GM19455 (cell line): ENCODE results near the gene AUTS2.
A peak's percentile ranks its signal among the peaks of the same experiment; 100 is the strongest.
"Not testable (repeated sequence)": the region's sequence is repeated elsewhere in the genome, so short reads cannot be mapped to it uniquely, and the experiment has no call there.

Source experiments
- ATAC-seq: cut with Tn5 transposase; IDR thresholded peaks from one replicate; pipeline ENCODE4 v1.9.1; 2021; ENCODE audit not compliant: unreplicated experiment

AUTS2 gene

GRCh38 chr7:70711452-70711851 is 1113.2 kb downstream of the AUTS2 start:
- no peak for ATAC-seq

GRCh38 chr7:70712942-70713341 is 1114.7 kb downstream of the AUTS2 start:
- no peak for ATAC-seq

DNA sequence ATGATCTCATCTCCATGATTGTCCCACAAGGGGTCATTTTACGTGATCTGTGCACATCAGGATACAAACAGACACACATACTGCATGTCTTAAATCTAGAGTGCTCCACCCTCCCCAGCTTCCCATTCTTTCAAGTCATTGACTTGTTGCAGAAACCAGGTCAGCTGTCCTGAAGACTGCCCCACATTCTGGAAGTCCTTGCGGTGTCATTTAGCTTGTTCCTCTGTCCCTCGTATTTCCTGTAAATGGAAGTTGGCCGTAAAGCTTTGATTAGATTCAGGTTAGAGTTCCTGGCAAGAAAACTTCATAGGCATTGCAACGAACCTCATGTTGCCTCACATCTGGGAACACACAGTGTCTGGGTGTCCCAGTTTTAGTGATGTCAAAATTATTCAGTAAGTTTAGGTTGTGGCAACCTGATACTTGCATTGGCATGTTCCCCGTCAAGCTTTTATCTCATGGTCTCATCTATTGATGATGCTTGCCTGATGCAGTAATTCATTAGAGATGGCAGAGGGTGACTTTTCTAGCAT is 1116.3 kb downstream of the AUTS2 start:
- no peak for ATAC-seq

DNA sequence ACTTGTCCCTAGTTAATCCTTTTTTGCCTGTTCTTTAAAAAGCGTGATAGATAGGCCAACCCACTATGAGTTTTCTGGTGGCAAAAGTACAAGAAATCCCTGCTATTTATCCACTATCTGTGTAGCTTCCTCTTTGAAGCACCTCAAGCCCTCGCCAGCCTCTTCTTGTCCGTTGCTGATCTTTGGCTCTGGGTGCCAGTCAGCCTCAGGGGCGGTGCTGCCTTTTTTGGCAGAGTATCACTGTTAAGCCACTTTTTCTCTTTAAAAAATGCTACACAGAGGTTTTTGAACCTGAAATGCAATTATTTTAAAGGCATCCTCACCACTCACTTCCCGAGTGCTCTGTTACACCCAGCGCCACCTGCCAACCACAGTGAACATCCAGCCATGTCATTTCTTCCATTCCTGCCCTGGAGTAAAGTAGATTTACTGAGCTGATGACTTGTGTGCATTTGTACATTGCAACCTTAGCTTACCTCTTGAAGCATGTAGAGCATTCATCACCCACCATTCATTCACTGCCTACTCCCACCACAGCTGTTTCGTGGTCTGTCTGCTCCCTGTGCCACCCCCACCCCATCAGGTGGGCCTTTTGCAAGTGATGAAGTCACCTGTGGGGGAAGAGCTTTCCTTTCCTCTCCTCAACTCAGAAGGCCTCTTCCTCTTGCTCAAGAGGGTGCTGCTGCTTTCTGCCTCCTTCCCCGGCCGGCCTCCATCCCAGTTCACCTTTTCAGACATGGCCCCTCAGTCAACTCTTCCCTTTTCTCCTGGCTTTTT is 1119.5 kb downstream of the AUTS2 start:
- no peak for ATAC-seq

- ATAC-seq, result no peak
These were observed 1120.8 kb downstream of the AUTS2 start for GRCh38 chr7:70719125-70719524.

DNA sequence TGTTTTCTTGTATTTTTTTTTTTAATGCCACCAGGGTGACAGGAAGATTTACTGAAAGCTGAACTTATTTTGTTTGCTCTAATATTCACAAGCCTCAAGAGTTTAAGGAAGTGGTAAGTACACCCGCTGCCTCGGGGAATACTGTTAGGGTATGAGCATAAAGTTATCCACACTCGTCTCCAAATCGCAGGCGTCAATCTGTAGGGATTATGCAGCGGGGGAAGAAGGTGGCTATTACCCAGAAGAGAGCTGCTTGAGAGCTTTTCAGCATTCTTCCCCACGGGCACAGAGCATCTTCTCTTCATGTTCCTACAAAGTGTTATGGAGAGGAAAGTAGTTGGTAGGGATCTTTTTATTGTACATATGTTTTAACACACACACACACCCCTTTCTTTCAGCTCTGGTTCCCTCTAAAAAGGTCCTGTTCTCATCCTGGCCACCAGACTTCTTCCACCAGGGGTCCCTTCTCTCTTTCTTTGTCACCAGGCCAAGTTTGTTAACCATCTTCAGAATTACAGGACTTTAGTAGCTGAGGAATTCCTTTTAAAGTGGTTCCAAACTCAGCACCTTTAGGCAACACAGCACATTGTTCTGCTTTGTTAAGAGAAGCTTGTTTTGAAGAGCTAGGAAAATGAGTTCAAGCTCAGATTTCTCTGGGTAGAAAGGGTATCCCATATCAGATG is 1122.1 kb downstream of the AUTS2 start:
- no peak for ATAC-seq

DNA sequence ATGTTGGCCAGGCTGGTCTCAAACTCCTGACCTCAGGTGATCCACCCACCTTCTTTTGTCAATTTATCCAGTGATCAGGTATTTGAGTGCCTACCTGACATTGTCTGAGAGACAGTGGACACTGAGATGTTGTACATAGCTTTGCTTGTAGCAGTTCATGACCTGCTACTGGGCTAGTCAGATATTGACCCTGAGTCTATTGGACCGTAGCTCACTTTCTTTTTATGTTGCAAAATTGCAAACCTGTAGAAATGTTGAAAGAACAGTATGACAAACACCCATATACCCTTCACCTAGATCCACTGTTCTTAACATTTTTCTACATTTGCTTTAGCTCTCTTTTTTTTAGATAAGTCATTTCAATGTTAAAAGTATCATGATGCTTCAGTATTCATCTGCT is 1123.2 kb downstream of the AUTS2 start:
- no peak for ATAC-seq

GRCh38 chr7:70723339-70723738 is 1125.1 kb downstream of the AUTS2 start:
- ATAC-seq, result no peak

DNA sequence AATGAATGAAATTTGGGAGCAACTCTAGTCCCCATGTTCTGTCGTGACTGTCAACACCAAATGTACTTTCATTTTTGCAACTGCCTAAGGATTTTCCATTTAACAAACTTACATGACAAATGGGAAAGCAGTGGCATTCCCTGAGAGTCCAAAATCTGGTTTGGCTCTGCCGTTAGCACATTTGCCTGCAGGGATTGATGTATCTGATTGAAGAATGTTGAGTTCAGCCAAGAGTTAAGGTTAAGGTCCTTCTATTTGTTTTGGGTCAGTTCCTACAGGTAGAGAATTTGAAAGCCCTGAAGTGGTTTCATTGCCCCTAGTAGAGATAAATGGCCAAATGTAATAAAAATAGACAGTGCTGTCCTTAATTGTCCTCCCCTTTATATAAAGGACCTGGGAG is 1127.2 kb downstream of the AUTS2 start:
- ATAC-seq, result no peak

- ATAC-seq, result no peak
These were observed 1128.0 kb downstream of the AUTS2 start for GRCh38 chr7:70726294-70726693.

GRCh38 chr7:70726951-70727378 is 1128.7 kb downstream of the AUTS2 start:
- peak; percentile 49 for ATAC-seq

DNA sequence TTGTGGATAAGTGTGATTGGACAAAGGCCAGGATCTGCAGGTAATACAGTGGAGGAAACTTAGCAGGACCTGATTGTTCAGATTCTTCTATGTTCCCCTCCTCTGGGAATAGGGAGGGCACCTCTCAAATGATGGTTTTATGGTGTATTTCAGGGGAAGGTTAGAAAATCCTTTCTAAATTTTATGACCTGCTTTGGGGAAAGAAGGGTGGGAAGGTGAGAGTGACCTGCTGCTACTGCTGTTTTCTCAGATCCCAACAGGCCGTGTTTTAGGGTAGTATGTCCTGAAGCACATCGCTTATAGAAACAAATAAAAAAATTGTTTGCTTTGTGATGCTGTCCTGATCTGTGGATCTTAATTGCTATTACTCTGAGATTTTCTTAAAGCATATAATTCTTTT is 1129.6 kb downstream of the AUTS2 start:
- no peak for ATAC-seq

GRCh38 chr7:70728872-70729552 is 1130.7 kb downstream of the AUTS2 start:
- ATAC-seq, result no peak

- ATAC-seq, result not testable (repeated sequence)
These were observed 1131.4 kb downstream of the AUTS2 start for GRCh38 chr7:70729553-70730157.

- no peak for ATAC-seq
These were observed 1132.3 kb downstream of the AUTS2 start for GRCh38 chr7:70730451-70731110.

DNA sequence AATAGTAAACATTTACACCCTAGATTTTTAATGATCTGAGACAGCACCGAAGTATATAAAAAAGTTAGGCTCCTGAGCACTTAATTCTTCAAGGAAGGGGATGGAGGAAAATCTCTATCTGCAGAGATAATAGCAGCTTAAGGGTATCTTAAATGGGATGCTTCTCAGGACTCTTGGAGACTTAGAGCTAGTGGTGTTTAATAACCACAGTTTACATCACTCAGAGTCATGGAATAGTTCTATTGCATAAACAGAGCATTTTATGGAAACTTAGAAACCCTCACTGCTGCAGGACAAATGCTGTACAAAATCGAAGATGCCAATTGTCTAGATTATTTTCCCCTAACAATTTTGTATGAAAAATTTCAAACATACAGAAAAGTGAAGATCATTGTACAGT is 1134.8 kb downstream of the AUTS2 start:
- ATAC-seq, result no peak

GRCh38 chr7:70734411-70734810 is 1136.1 kb downstream of the AUTS2 start:
- no peak for ATAC-seq

DNA sequence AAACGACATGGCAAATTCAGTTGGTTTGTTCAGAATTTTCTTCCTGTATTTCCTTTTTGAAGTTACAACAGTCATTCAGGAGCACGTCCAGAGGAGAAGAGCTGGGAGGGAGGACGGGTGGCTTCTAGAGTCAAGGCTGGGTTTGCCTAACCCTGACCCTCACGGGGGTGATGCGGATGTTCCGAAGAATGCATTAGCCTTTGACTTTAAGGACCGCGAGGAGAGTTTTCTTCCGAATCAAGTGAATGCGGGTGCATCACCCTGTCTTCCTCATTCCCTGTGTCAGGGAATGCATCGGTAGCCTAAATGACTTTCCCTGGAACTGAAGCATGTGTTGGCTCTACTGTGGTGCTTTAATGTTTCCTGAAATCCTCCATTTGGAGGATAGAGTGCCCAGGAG is 1137.0 kb downstream of the AUTS2 start:
- no peak for ATAC-seq

DNA sequence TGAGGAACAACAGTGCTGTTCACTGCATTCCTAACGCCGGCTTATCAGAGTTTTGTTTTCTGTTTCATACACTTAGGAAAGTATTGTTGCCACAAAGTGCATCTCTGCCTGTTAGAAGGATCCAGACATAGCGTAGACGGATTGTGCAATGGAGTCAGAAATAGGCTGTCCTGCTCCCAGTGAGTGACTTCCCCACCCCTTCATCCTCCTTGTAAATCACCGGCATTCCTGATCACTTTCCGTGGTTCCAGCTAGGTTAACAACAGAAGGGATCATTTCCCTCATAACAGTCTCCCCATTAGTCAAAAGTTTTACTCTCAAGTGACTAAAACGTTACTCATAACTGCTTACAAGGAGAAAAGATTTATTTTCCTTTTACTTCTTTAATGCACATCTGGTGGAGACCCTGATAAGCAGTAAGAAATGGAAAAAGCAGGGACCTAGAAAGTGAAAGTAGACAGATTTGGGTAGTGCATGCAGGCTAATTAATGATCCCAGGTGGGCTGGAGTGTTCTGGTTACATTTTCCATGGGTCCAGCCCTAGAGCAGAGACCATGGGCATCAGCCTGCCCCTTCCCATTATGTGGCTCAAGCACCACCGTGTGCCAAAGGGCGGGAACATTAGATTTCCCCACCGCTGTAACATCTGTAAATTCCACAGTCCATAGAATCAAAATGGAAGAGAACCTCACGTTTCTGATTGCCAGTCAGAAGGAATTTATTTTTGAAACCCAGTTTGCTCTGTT is 1138.6 kb downstream of the AUTS2 start:
- no peak for ATAC-seq
